Gastroesophageal sphincter (tissue), 3 donors: ENCODE measurements around the gene STIM2.

Experiments
- POLR2A ChIP-seq, 2 donors: fragments of 450-650 bp; IDR thresholded peaks; one replicate each; pipeline ENCODE4 v1.6.1; 2017; ENCODE audit warnings: antibody characterized with exemption in 2 of 2, mild to moderate bottlenecking in 2 of 2, moderate library complexity in 1 of 2
- POLR2AphosphoS5 ChIP-seq: sonication (generic); formaldehyde crosslinking; IDR thresholded peaks from one replicate; pipeline ENCODE4 v1.6.1; 2017; ENCODE audit warnings: antibody characterized with exemption
- TF ChIP-seq, protein P1 (sequence below), 4 experiments: fragments of 200-600 bp in 2 of 4; fragments of 450-650 bp in 2 of 4; sonication (generic) in 1 of 4; IDR thresholded peaks; one replicate each; pipeline ENCODE4 v1.5.1; 2017 to 2019; ENCODE audit warnings: antibody characterized with exemption in 4 of 4, mild to moderate bottlenecking in 2 of 4, moderate library complexity in 2 of 4

GRCh38 chr4:26993967-26994366 lies 133.3 kb downstream of the STIM2 start:
- TF ChIP-seq, protein P1, sequence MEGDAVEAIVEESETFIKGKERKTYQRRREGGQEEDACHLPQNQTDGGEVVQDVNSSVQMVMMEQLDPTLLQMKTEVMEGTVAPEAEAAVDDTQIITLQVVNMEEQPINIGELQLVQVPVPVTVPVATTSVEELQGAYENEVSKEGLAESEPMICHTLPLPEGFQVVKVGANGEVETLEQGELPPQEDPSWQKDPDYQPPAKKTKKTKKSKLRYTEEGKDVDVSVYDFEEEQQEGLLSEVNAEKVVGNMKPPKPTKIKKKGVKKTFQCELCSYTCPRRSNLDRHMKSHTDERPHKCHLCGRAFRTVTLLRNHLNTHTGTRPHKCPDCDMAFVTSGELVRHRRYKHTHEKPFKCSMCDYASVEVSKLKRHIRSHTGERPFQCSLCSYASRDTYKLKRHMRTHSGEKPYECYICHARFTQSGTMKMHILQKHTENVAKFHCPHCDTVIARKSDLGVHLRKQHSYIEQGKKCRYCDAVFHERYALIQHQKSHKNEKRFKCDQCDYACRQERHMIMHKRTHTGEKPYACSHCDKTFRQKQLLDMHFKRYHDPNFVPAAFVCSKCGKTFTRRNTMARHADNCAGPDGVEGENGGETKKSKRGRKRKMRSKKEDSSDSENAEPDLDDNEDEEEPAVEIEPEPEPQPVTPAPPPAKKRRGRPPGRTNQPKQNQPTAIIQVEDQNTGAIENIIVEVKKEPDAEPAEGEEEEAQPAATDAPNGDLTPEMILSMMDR (IDR thresholded peaks at IDR 0.05), result no peak
- TF ChIP-seq POLR2A (IDR thresholded peaks at IDR 0.05), result no peak
- TF ChIP-seq POLR2AphosphoS5, result no peak
